ENCODE data around the gene MAGEB10. TPM values are rescaled to one million over a fixed set of nuclear protein-coding genes. Genes with fewer than 3 reads are reported as not detected.

Gene MAGEB10
- total RNA-seq: not detected
- not detected for polyA plus RNA-seq

- Histone ChIP-seq H3K36me3 (no peaks in the 10 kb centered on the region), H3K27me3 (peaks cover 0 to 6% (median 0%) of the 10 kb centered on the region in 4 donors), H3K4me3 (no peak within 1 kb of the TSS), H3K27ac (no peak within 1 kb of the TSS), H3K9me3 (no peaks in the 10 kb centered on the region), H3K4me1 (no peaks in the 10 kb centered on the region)
- no peak for FAIRE-seq
- DNase-seq: no peak
- WGBS, 2 donors: 89 to 92% methylated on average over 17 of the region's 17 CpGs
- TF ChIP-seq CTCF (IDR thresholded peaks at IDR 0.05): no peak
- intact Hi-C loops (cut with DNase I): no loop called here
- no peak for ATAC-seq
Observed at GRCh38 chrX:27807690-27808089, at the start of gene MAGEB10. MAGEB10 (plus strand) TSS chrX:27807990; CDS start chrX:27821307, 13,317 bp downstream.

DNA sequence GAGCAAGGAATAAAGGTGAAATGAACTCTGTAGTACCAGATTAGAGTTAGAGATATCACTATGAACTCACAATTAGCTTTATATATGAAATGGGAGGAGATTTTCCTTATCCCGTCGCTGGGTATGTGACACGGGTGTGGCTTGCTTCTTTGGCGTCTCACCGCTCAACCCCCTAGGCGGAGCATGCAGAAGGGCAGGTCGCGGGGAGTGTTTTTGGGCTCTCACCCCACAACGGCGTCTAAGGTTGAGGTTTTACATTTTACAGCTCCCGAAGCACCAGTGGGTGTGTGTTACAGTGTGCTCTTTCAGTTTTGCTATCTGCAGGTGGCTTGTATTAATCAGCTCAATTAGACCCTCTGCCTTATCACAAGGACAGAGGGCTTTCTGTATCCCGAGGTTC lies 42.1 kb upstream of the MAGEB10 start:
- ATAC-seq: no peak
- DNase-seq: no peak
- 66 to 78% methylated on average over 12 of the region's 12 CpGs for WGBS, 2 donors
- Histone ChIP-seq H3K9me3 (no peaks in the 10 kb centered on the region), H3K27ac (no peak overlapping the region), H3K27me3 (peaks cover 0 to 1% (median 0%) of the 10 kb centered on the region in 4 donors), H3K4me3 (no peak overlapping the region), H3K36me3 (no peaks in the 10 kb centered on the region), H3K4me1 (no peaks in the 10 kb centered on the region)
- FAIRE-seq: no peak
- TF ChIP-seq CTCF (IDR thresholded peaks at IDR 0.05): no peak
- intact Hi-C loops (cut with DNase I): no loop called here

GRCh38 chrX:27767387-27767786 lies 40.4 kb upstream of the MAGEB10 start:
- H3K27me3 ChIP-seq: peaks cover 0 to 3% (median 0%) of the 10 kb centered on the region in 4 donors
- no peak for TF ChIP-seq CTCF (IDR thresholded peaks at IDR 0.05)
- intact Hi-C loops (cut with DNase I): no loop called here
- H3K4me3 ChIP-seq: no peak overlapping the region
- ATAC-seq: no peak
- H3K4me1 ChIP-seq: no peaks in the 10 kb centered on the region
- no peaks in the 10 kb centered on the region for H3K9me3 ChIP-seq
- H3K36me3 ChIP-seq: no peaks in the 10 kb centered on the region
- no peak for FAIRE-seq
- H3K27ac ChIP-seq: no peak overlapping the region
- DNase-seq: no peak

GRCh38 chrX:27775984-27776383 lies 31.8 kb upstream of the MAGEB10 start:
- no peak overlapping the region for H3K4me3 ChIP-seq
- H3K27me3 ChIP-seq: no peaks in the 10 kb centered on the region
- no peaks in the 10 kb centered on the region for H3K9me3 ChIP-seq
- WGBS, 2 donors: 56 to 65% methylated on average over 2 of the region's 2 CpGs
- H3K4me1 ChIP-seq: no peaks in the 10 kb centered on the region
- DNase-seq: no peak
- H3K27ac ChIP-seq: no peak overlapping the region
- H3K36me3 ChIP-seq: no peaks in the 10 kb centered on the region
- no peak for FAIRE-seq
- intact Hi-C loops (cut with DNase I): no loop called here
- no peak for TF ChIP-seq CTCF (IDR thresholded peaks at IDR 0.05)
- no peak for ATAC-seq

GRCh38 chrX:27796640-27797257 lies 11.0 kb upstream of the MAGEB10 start:
- Histone ChIP-seq H3K36me3 (no peaks in the 10 kb centered on the region), H3K9me3 (no peaks in the 10 kb centered on the region), H3K4me3 (no peak overlapping the region), H3K27me3 (peaks cover 0 to 11% (median 3%) of the 10 kb centered on the region in 4 donors), H3K4me1 (no peaks in the 10 kb centered on the region), H3K27ac (no peak overlapping the region)
- ATAC-seq: no peak
- TF ChIP-seq CTCF (IDR thresholded peaks at IDR 0.05): no peak
- 30 to 44% methylated on average over 6 of the region's 6 CpGs for WGBS, 2 donors
- intact Hi-C loops (cut with DNase I): no loop called here
- no peak for FAIRE-seq
- no peak for DNase-seq

All from pancreas (tissue), 10 donors.